PC-9 (cell line): ENCODE measurements around the gene HAX1.
"Not testable (repeated sequence)": the region's sequence is repeated elsewhere in the genome, so short reads cannot be mapped to it uniquely, and the experiment has no call there.

ENCODE experiments used
- EZH2 ChIP-seq: fragments of 200-600 bp; sonication (generic); IDR thresholded peaks from 2 replicates; pipeline ENCODE4 v1.8.0; 2017; ENCODE audit warnings: antibody characterized with exemption, low read depth
- TF ChIP-seq, protein P1 (sequence below): fragments of 200-600 bp; sonication (generic); conservative IDR thresholded peaks from 2 replicates; pipeline ENCODE4 v1.6.1; 2017; ENCODE audit warnings: mixed run types, antibody characterized with exemption, mild to moderate bottlenecking, moderate library complexity

DNA sequence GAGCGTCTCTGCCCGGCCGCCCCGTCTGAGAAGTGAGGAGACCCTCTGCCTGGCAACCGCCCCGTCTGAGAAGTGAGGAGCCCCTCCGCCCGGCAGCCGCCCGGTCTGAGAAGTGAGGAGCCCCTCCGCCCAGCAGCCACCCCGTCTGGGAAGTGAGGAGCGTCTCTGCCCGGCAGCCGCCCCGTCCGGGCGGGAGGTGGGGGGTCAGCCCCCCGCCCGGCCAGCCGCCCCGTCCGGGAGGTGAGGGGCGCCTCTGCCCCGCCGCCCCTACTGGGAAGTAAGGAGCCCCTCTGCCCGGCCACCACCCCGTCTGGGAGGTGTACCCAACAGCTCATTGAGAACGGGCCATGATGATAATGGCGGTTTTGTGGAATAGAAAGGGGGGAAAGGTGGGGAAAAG lies 15.2 kb downstream of the HAX1 start:
- TF ChIP-seq, protein P1, sequence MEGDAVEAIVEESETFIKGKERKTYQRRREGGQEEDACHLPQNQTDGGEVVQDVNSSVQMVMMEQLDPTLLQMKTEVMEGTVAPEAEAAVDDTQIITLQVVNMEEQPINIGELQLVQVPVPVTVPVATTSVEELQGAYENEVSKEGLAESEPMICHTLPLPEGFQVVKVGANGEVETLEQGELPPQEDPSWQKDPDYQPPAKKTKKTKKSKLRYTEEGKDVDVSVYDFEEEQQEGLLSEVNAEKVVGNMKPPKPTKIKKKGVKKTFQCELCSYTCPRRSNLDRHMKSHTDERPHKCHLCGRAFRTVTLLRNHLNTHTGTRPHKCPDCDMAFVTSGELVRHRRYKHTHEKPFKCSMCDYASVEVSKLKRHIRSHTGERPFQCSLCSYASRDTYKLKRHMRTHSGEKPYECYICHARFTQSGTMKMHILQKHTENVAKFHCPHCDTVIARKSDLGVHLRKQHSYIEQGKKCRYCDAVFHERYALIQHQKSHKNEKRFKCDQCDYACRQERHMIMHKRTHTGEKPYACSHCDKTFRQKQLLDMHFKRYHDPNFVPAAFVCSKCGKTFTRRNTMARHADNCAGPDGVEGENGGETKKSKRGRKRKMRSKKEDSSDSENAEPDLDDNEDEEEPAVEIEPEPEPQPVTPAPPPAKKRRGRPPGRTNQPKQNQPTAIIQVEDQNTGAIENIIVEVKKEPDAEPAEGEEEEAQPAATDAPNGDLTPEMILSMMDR: not testable (repeated sequence)
- TF ChIP-seq EZH2: not testable (repeated sequence)
